Cortex of kidney (tissue), 1 donor: ENCODE results near the gene EFCC1.

Source experiments
- DNase-seq: peaks from one replicate; lab custom pipeline; 2025; lab: John Stamatoyannopoulos, UW

Gene EFCC1

GRCh38 chr3:129001101-129001805 is at the start of gene EFCC1:
TSS of gene EFCC1 (plus strand) at chr3:129001304. CDS start at chr3:129001629, 325 bp downstream.
- no peak for DNase-seq

- no peak for DNase-seq
These were observed 44.7 kb upstream of the EFCC1 start for GRCh38 chr3:128956440-128956839.

GRCh38 chr3:128965280-128965679 is 35.8 kb upstream of the EFCC1 start:
- no peak for DNase-seq

GRCh38 chr3:128965818-128966217 is 35.3 kb upstream of the EFCC1 start:
- DNase-seq = no peak

- no peak for DNase-seq
These were observed 33.3 kb upstream of the EFCC1 start for GRCh38 chr3:128967748-128968355.

- DNase-seq = no peak
These were observed 30.9 kb upstream of the EFCC1 start for GRCh38 chr3:128969993-128970739.

GRCh38 chr3:128970740-128971047 is 30.4 kb upstream of the EFCC1 start:
- DNase-seq = no peak

- DNase-seq = no peak
These were observed 29.5 kb upstream of the EFCC1 start for GRCh38 chr3:128971421-128972100.

GRCh38 chr3:128973988-128974564 is 27.0 kb upstream of the EFCC1 start:
- no peak for DNase-seq

GRCh38 chr3:128975276-128975675 is 25.8 kb upstream of the EFCC1 start:
- DNase-seq = no peak

GRCh38 chr3:128983293-128984069 is 17.6 kb upstream of the EFCC1 start:
- no peak for DNase-seq

- no peak for DNase-seq
These were observed 16.5 kb upstream of the EFCC1 start for GRCh38 chr3:128984596-128984995.

GRCh38 chr3:128987302-128988100 is 13.6 kb upstream of the EFCC1 start:
- no peak for DNase-seq

- DNase-seq = no peak
These were observed 12.8 kb upstream of the EFCC1 start for GRCh38 chr3:128988286-128988685.

- DNase-seq = no peak
These were observed 9.7 kb upstream of the EFCC1 start for GRCh38 chr3:128991355-128991895.

- DNase-seq = no peak
These were observed 8.1 kb upstream of the EFCC1 start for GRCh38 chr3:128992926-128993460.

GRCh38 chr3:128993461-128994172 is 7.5 kb upstream of the EFCC1 start, which contains the start of gene CFAP92:
TSS of gene CFAP92 (minus strand) at chr3:128994076. CDS start at chr3:128993304, 772 bp downstream.
- DNase-seq = no peak

- DNase-seq = no peak
These were observed 7.0 kb upstream of the EFCC1 start for GRCh38 chr3:128994173-128994512.
